ENCODE results near the gene TRIM9. TPM values are rescaled to one million over a fixed set of nuclear protein-coding genes. Genes with fewer than 3 reads are reported as not detected.

The TRIM9 gene
- total RNA-seq (2021; ENCODE audit: unreplicated experiment) (0.44 TPM), Bru-seq, nascent RNA (percentile 29 among the genes with signal in this experiment), BruChase-seq, experiment 1, labeled RNA remaining after a 2-hour chase (percentile 21 among the genes with signal in this experiment), BruChase-seq, experiment 2, labeled RNA remaining after a 6-hour chase (percentile 21 among the genes with signal in this experiment)
- polyA plus RNA-seq (2012; ENCODE audit: insufficient read length), result 0.80 TPM
- long read RNA-seq, result 0 reads

DNA sequence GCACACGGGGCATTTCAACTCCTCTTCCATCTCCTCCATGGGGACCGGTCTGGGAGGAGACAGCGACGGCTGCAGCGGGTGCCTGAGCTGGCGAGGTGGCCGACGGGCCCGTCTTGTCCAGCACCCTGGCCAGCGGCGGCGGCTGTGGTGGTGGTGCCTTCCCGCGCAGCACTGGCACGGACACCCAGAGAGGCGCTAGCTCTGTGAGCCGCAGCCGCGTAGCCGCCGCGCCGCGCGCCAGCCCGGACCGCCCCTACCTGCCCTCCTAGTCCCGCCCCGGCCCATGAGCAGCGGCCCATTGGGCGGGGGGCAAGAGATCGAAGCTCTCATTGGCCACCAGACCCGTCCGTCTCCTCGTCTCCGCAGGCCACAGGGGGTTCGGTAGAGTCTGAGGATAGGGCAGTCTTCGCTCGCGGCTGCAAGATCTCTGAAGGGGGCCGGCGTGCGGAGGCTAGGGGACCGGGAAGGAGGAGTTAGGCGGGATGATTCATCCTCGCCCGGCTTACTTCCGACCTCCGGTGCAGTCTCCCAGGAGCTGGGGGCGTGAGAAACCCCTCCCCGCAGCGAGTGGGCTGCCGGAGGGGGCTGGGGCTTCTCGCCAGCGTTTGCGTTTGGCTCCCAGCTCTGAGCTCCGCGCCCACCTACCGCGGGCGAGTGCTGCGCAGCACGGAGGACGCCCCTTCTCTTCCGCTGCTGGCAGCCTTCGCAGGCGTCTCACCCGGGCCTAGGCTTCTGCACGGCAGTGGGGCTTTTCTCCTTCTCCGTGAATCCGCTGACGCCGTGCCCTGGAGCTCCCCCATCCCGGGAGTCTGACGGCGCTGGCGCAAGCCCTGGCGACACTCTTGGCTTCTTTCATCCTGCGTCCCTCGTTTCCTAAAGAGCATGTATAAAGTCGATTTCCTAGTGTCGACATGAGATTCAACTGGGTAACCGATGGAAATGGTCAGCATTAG is at the start of gene TRIM9:
Gene TRIM9, minus strand, starts transcription at position 205 of the 953 bp plus-strand sequence. Its CDS starts 166 bp downstream, at position 39.
- Histone ChIP-seq H3K27ac (ENCODE audit: low read length) (no peak within 1 kb of the TSS), H3K4me1 (ENCODE audit: control insufficient read depth, insufficient read depth, low read length) (no peaks in the 10 kb centered on the region; the same call in 1 of the 2 replicates), H3K9me3 (ENCODE audit: control insufficient read depth, insufficient read depth, low read depth, low read length) (no peaks in the 10 kb centered on the region), H3K27me3 (ENCODE audit: control insufficient read depth, insufficient read depth, low read length) (peaks cover 6% of the 10 kb centered on the region; the same call in 1 of the 2 replicates), H3K4me3 (ENCODE audit: low read depth in 2 of 2, low read length in 2 of 2) (peak within 1 kb of the TSS; percentile 58 to 64), H3K36me3 (ENCODE audit: control insufficient read depth, insufficient read depth, low read length) (no peaks in the 10 kb centered on the region)
- intact Hi-C loops (cut with micrococcal nuclease; ENCODE audit: unreplicated experiment) (loop anchor here (10.0 kb wide), 1 partner anchor 140 kb away; no protein-coding TSS in a partner anchor), in situ Hi-C loops (cut with HindIII; ENCODE audit: low pct_unique_long_range_greater_than_20kb, low sequenced_read_pairs) (no loop called here)
- BruUV-seq (replicated peaks), result no TSS peak
- ATAC-seq, result peak; percentile 99
- ChIA-PET CTCF (interaction anchor here (0.6 to 0.7 kb wide), 2 partner anchors 144 to 160 kb away, joined by 3 read pairs; no protein-coding TSS in a partner anchor), POLR2A (interaction anchor here (0.6 kb wide), 1 partner anchor 10 kb away, joined by 5 read pairs; no protein-coding TSS in a partner anchor)
- DNase-seq (ENCODE audit: low read depth, low spot score), result peak; percentile 38
- TF ChIP-seq REST (IDR thresholded peaks at IDR 0.05; ENCODE audit: insufficient read depth in 1 of 2, low read depth in 2 of 2, low read length in 1 of 2) (peak; percentile 79 to 93), TCF7L2 (IDR thresholded peaks at IDR 0.05; ENCODE audit: low read depth, low read length) (no peak), CTCF (IDR thresholded peaks at IDR 0.05) (no peak)

GRCh38 chr14:51140856-51141255 is 46.0 kb upstream of the TRIM9 start:
- BruUV-seq (replicated peaks), result no TSS peak
- Histone ChIP-seq H3K27ac (ENCODE audit: low read length) (no peak overlapping the region), H3K27me3 (ENCODE audit: control insufficient read depth, insufficient read depth, low read length) (no peaks in the 10 kb centered on the region), H3K9me3 (ENCODE audit: control insufficient read depth, insufficient read depth, low read depth, low read length) (no peaks in the 10 kb centered on the region), H3K36me3 (ENCODE audit: control insufficient read depth, insufficient read depth, low read length) (no peaks in the 10 kb centered on the region), H3K4me1 (ENCODE audit: control insufficient read depth, insufficient read depth, low read length) (no peaks in the 10 kb centered on the region), H3K4me3 (ENCODE audit: low read depth in 2 of 2, low read length in 2 of 2) (no peak overlapping the region)
- no peak for DNase-seq (ENCODE audit: low read depth, low spot score)
- intact Hi-C loops (cut with micrococcal nuclease; ENCODE audit: unreplicated experiment), result no loop called here
- ChIA-PET POLR2A (no interaction called here), CTCF (no interaction called here)
- in situ Hi-C loops (cut with HindIII; ENCODE audit: low pct_unique_long_range_greater_than_20kb, low sequenced_read_pairs), result no loop called here
- ATAC-seq, result no peak
- TF ChIP-seq POLR2AphosphoS5 (IDR thresholded peaks at IDR 0.05; ENCODE audit: low read depth, low read length), result no peak
- TF ChIP-seq CTCF (IDR thresholded peaks at IDR 0.05), result no peak
- no peak for TF ChIP-seq REST (IDR thresholded peaks at IDR 0.05; ENCODE audit: insufficient read depth in 1 of 2, low read depth in 2 of 2, low read length in 1 of 2)
- TF ChIP-seq SIN3A (IDR thresholded peaks at IDR 0.05; ENCODE audit: borderline replicate concordance, insufficient read depth, low read depth, low read length), result no peak
- TF ChIP-seq TCF7L2 (IDR thresholded peaks at IDR 0.05; ENCODE audit: low read depth, low read length), result no peak

All from Panc1 (cell line).